Heart right ventricle (tissue), 16 donors: ENCODE measurements around the gene CCDC15. TPM values are rescaled to one million over a fixed set of nuclear protein-coding genes. Genes with fewer than 3 reads are reported as not detected.

ENCODE experiments used
- ATAC-seq, 8 donors: fragments of 200-7000 bp; cut with Tn5 transposase; one replicate each; pipeline ENCODE4 v1.9.1; 2020; ENCODE audit warnings: mild to moderate bottlenecking in 8 of 8, moderate library complexity in 8 of 8, moderate number of reproducible peaks in 1 of 8
- DNase-seq, 2 donors: peaks; one replicate each; pipeline ENCODE4 v3.0.0-alpha.2; 2020
- H3K27ac ChIP-seq, 10 donors: fragments of 200-600 bp; sonication (generic) in 2 of 10; one replicate each; pipeline versions ENCODE4 v1.5.0 to v1.8.0; 2020 to 2022; ENCODE audit warnings: mild to moderate bottlenecking in 3 of 10
- H3K27me3 ChIP-seq, 7 donors: fragments of 200-600 bp; one replicate each; pipeline ENCODE4 v1.8.0; 2021 to 2022; ENCODE audit warnings: mild to moderate bottlenecking in 2 of 7
- H3K36me3 ChIP-seq, 9 donors: fragments of 200-600 bp; sonication (generic) in 1 of 9; one replicate each; pipeline versions ENCODE4 v1.5.0 to v1.8.0; 2020 to 2022; ENCODE audit warnings: mild to moderate bottlenecking in 2 of 9
- H3K4me1 ChIP-seq, 9 donors: fragments of 200-600 bp; sonication (generic) in 1 of 9; one replicate each; pipeline versions ENCODE4 v1.5.0 to v1.8.0; 2020 to 2022; ENCODE audit warnings: mild to moderate bottlenecking in 4 of 9
- H3K4me3 ChIP-seq, 10 donors: fragments of 200-600 bp; sonication (generic) in 2 of 10; one replicate each; pipeline versions ENCODE4 v1.5.0 to v1.8.0; 2020 to 2022; ENCODE audit warnings: mild to moderate bottlenecking in 7 of 10, moderate library complexity in 2 of 10
- H3K9me3 ChIP-seq, 11 donors: fragments of 200-600 bp in 10 of 11; sonication (generic) in 2 of 11; one replicate each; pipeline versions ENCODE4 v1.5.0 to v1.8.0; 2013 to 2022; ENCODE audit warnings: mild to moderate bottlenecking in 2 of 11, control low read depth in 1 of 11, moderate library complexity in 1 of 11
- WGBS, 2 donors: extraction: QIAGEN DNeasy Blood & Tissue Kit; methylation state at CpG; one replicate each; pipeline ENCODE4 v1.1.7; 2013; ENCODE audit warnings: inconsistent platforms in 1 of 2; 5-methylcytosine and 5-hydroxymethylcytosine counted together
- intact Hi-C, 10 donors: fragments of 100-400 bp; cut with DNase I; formaldehyde crosslinking; loops; one replicate each; pipeline versions ENCODE4 v1.11.1 to v1.14.2; 2022
- polyA plus RNA-seq, 2 donors: library from polyadenylated mRNA; stranded (reverse); fragments of 200-250 nt; gene quantifications; one replicate each; pipeline ENCODE4 v1.2.3, GENCODE V29; 2013
- total RNA-seq, 10 donors: library from RNA; stranded (reverse); fragmentation: NEBNext Ultra II Directional in 3 of 10; extraction: Animal tissue kit (Norgen Biotek cat#: 25700) in 3 of 10; gene quantifications; one replicate each; pipeline versions ENCODE4 v1.2.1 to v1.2.4, GENCODE V29; 2021 to 2023
- TF ChIP-seq, protein P1 (sequence below), 9 donors: fragments of 200-600 bp; sonication (generic) in 2 of 9; IDR thresholded peaks; one replicate each; pipeline versions ENCODE4 v1.5.0 to v1.8.0; 2021 to 2022; ENCODE audit warnings: antibody characterized with exemption in 9 of 9, mild to moderate bottlenecking in 5 of 9, moderate library complexity in 1 of 9
- donor health status: Arrhythmogenic right ventricular cardiomyopathy.
- donor health status: ischemic (EF 13 %, LVEDD 7.1; RV severe dilation, severe dysfunction).
- donor health status: healthy with polysubstance abuse.
- donor health status: DM: no; HTN: yes; CAD: no.
- donor health status: DM: no; HTN: no; CAD: no.
- donor health status: ischemic (EF 25% LVEDD 6.9; RV normal size, moderate dysfunction).
- donor health status: ischemic (EF 25% LVEDD 5.7; RV mildly dilated, moderate dysfunction).
- donor health status: healthy.
- donor health status: DM: yes; HTN: yes; CAD: no.
- donor health status: Ischemic cardiomyopathy.
- donor health status: ischemic (EF 35%, LVEDD 5.7; RV mildly dilated, moderate dysfunction).
- donor health status: nonischemic (EF 11% LVEDD 7.7; RV severe dilation, severe dysfunction).
- donor health status: DM: yes; HTN: yes; CAD: no.
- donor health status: PGD.
- donor health status: ischemic (EF 29% LVEDD 5.4; RV normal size, mild dysfunction).
- donor health status: nonischemic (EF 23%, LVEDD 6.1; RV moderate dilation, normal function).

Gene CCDC15
- total and polyA plus RNA-seq, 12 donors: 0.07 to 0.83 (median 0.20) TPM

GRCh38 chr11:125090816-125091215 lies 136.8 kb downstream of the CCDC15 start:
- H3K27me3 ChIP-seq: peaks cover 0 to 3% (median 0%) of the 10 kb centered on the region in 7 donors
- no peak overlapping the region for H3K27ac ChIP-seq
- DNase-seq: no peak
- TF ChIP-seq, protein P1, sequence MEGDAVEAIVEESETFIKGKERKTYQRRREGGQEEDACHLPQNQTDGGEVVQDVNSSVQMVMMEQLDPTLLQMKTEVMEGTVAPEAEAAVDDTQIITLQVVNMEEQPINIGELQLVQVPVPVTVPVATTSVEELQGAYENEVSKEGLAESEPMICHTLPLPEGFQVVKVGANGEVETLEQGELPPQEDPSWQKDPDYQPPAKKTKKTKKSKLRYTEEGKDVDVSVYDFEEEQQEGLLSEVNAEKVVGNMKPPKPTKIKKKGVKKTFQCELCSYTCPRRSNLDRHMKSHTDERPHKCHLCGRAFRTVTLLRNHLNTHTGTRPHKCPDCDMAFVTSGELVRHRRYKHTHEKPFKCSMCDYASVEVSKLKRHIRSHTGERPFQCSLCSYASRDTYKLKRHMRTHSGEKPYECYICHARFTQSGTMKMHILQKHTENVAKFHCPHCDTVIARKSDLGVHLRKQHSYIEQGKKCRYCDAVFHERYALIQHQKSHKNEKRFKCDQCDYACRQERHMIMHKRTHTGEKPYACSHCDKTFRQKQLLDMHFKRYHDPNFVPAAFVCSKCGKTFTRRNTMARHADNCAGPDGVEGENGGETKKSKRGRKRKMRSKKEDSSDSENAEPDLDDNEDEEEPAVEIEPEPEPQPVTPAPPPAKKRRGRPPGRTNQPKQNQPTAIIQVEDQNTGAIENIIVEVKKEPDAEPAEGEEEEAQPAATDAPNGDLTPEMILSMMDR (IDR thresholded peaks at IDR 0.05): no peak
- intact Hi-C loops: loop anchor here (1.0 to 10.0 kb wide), 15 partner anchors 34 to 344 kb away; no protein-coding TSS in a partner anchor
- 79 to 84% methylated on average over 6 of the region's 6 CpGs for WGBS, 2 donors
- H3K9me3 ChIP-seq: no peaks in the 10 kb centered on the region
- H3K36me3 ChIP-seq: peaks cover 0 to 17% (median 0%) of the 10 kb centered on the region in 9 donors
- H3K4me1 ChIP-seq: peaks cover 0 to 10% (median 5%) of the 10 kb centered on the region in 9 donors
- no peak overlapping the region for H3K4me3 ChIP-seq
- peak in 4 of 8 donors; percentile 6 to 18 (median 10) for ATAC-seq

Other genes starting within 250 kb of the CCDC15 start
- 1 to 10 TPM; 1.5 to 7.8 (median 4.1) TPM for gene NRGN, start 214.3 kb upstream of the CCDC15 start, total RNA-seq
- 10 to 100 TPM in 1 of 2 donors, 1 to 10 TPM in 1; 7.3 to 26.0 TPM for gene NRGN, start 214.3 kb upstream of the CCDC15 start, polyA plus RNA-seq
- 1 to 10 TPM in 5 of 10 donors, under 1 TPM in 5; 0.72 to 2.2 (median 1.1) TPM for gene VSIG2, start 201.9 kb upstream of the CCDC15 start, total RNA-seq
- 1 to 10 TPM in 1 of 2 donors, under 1 TPM in 1; 0.55 to 2.3 TPM for gene VSIG2, start 201.9 kb upstream of the CCDC15 start, polyA plus RNA-seq
- gene ESAM, start 191.9 kb upstream of the CCDC15 start, total RNA-seq: 10 to 100 TPM; 25.3 to 66.4 (median 44.8) TPM
- 10 to 100 TPM; 47.2 to 88.1 TPM for gene ESAM, start 191.9 kb upstream of the CCDC15 start, polyA plus RNA-seq
- gene MSANTD2, start 153.8 kb upstream of the CCDC15 start, total RNA-seq: 1 to 10 TPM; 2.4 to 4.6 (median 3.1) TPM
- 10 to 100 TPM in 1 of 2 donors, 1 to 10 TPM in 1; 3.5 to 15.9 TPM for gene MSANTD2, start 153.8 kb upstream of the CCDC15 start, polyA plus RNA-seq
- 1 to 10 TPM; 1.5 to 7.8 (median 3.6) TPM for gene ROBO3, start 88.8 kb upstream of the CCDC15 start, total RNA-seq
- 10 to 100 TPM in 1 of 2 donors, 1 to 10 TPM in 1; 4.9 to 19.8 TPM for gene ROBO3, start 88.8 kb upstream of the CCDC15 start, polyA plus RNA-seq
- 10 to 100 TPM; 14.2 to 42.6 (median 22.0) TPM for gene ROBO4, start 56.3 kb upstream of the CCDC15 start, total RNA-seq
- gene ROBO4, start 56.3 kb upstream of the CCDC15 start, polyA plus RNA-seq: 10 to 100 TPM; 17.9 to 39.1 TPM
- gene HEPN1, start 35.0 kb upstream of the CCDC15 start, total RNA-seq: not detected
- under 1 TPM in 1 of 2 donors, not detected in 1; 0.03 TPM for gene HEPN1, start 35.0 kb upstream of the CCDC15 start, polyA plus RNA-seq
- gene HEPACAM, start 18.2 kb upstream of the CCDC15 start, total RNA-seq: 1 to 10 TPM in 1 of 10 donors, under 1 TPM in 7, not detected in 2; 0.12 to 1.3 (median 0.35) TPM
- under 1 TPM; 0.22 to 0.52 TPM for gene HEPACAM, start 18.2 kb upstream of the CCDC15 start, polyA plus RNA-seq
- 10 to 100 TPM in 1 of 10 donors, 1 to 10 TPM in 7, under 1 TPM in 2; 0.74 to 10.5 (median 1.7) TPM for gene SLC37A2, start 109.1 kb downstream of the CCDC15 start, total RNA-seq
- gene SLC37A2, start 109.1 kb downstream of the CCDC15 start, polyA plus RNA-seq: under 1 TPM; 0.74 to 0.88 TPM
- gene TMEM218, start 157.4 kb downstream of the CCDC15 start, total RNA-seq: 1 to 10 TPM; 4.5 to 7.8 (median 6.7) TPM
- gene TMEM218, start 157.4 kb downstream of the CCDC15 start, polyA plus RNA-seq: 10 to 100 TPM in 1 of 2 donors, 1 to 10 TPM in 1; 7.6 to 17.1 TPM
- gene PKNOX2, start 210.5 kb downstream of the CCDC15 start, total RNA-seq: 1 to 10 TPM; 3.1 to 5.8 (median 4.9) TPM
- 1 to 10 TPM; 2.5 to 3.1 TPM for gene PKNOX2, start 210.5 kb downstream of the CCDC15 start, polyA plus RNA-seq